GM18507 (cell line): Measurements from ENCODE around the gene ARHGAP24.

ENCODE experiments used
- DNase-seq: peaks from one replicate; pipeline ENCODE4 v3.0.0; 2011; ENCODE audit warnings: low read depth; ENCODE audit not compliant: insufficient read length; ENCODE audit errors: extremely low spot score
- FAIRE-seq: peaks from 2 replicates; lab custom pipeline; 2011; peaks lifted over from hg19 to GRCh38; lab: Jason Lieb, UNC

The ARHGAP24 gene

GRCh38 chr4:85717847-85718246 lies 242.9 kb downstream of the ARHGAP24 start:
- FAIRE-seq (no peak), DNase-seq (no peak)

GRCh38 chr4:85720735-85721134 lies 245.8 kb downstream of the ARHGAP24 start:
- FAIRE-seq, result no peak
- DNase-seq, result no peak

- FAIRE-seq (no peak), DNase-seq (no peak)
Observed at GRCh38 chr4:85722401-85722800, 247.5 kb downstream of the ARHGAP24 start.

GRCh38 chr4:85722807-85723206 lies 247.9 kb downstream of the ARHGAP24 start:
- FAIRE-seq, result no peak
- DNase-seq, result no peak

- no peak for FAIRE-seq
Observed at GRCh38 chr4:85724791-85725563, 250.0 kb downstream of the ARHGAP24 start.

GRCh38 chr4:85725721-85726170 lies 250.8 kb downstream of the ARHGAP24 start:
- FAIRE-seq, result peak; percentile 87
- no peak for DNase-seq

More at GRCh38 chr4:85724791-85725563, 250.0 kb downstream of the ARHGAP24 start:
- no peak for DNase-seq

- FAIRE-seq, result no peak
- no peak for DNase-seq
Observed at GRCh38 chr4:85726555-85726954, 251.6 kb downstream of the ARHGAP24 start.

- FAIRE-seq, result no peak
- DNase-seq, result no peak
Observed at GRCh38 chr4:85728464-85728863, 253.5 kb downstream of the ARHGAP24 start.

GRCh38 chr4:85732124-85732523 lies 257.2 kb downstream of the ARHGAP24 start:
- FAIRE-seq (no peak), DNase-seq (no peak)

GRCh38 chr4:85733798-85734197 lies 258.8 kb downstream of the ARHGAP24 start:
- FAIRE-seq (no peak), DNase-seq (no peak)

GRCh38 chr4:85734424-85734831 lies 259.5 kb downstream of the ARHGAP24 start:
- no peak for DNase-seq
- FAIRE-seq, result no peak

- FAIRE-seq (no peak), DNase-seq (no peak)
Observed at GRCh38 chr4:85736571-85736970, 261.6 kb downstream of the ARHGAP24 start.

GRCh38 chr4:85737254-85737653 lies 262.3 kb downstream of the ARHGAP24 start:
- FAIRE-seq (no peak), DNase-seq (no peak)

GRCh38 chr4:85738721-85739120 lies 263.8 kb downstream of the ARHGAP24 start:
- DNase-seq, result no peak
- no peak for FAIRE-seq

- no peak for DNase-seq
- no peak for FAIRE-seq
Observed at GRCh38 chr4:85740431-85740861, 265.5 kb downstream of the ARHGAP24 start.

- FAIRE-seq, result no peak
Observed at GRCh38 chr4:85741381-85741780, 266.4 kb downstream of the ARHGAP24 start.

GRCh38 chr4:85741921-85742591 lies 267.1 kb downstream of the ARHGAP24 start:
- DNase-seq, result no peak

More at GRCh38 chr4:85741381-85741780, 266.4 kb downstream of the ARHGAP24 start:
- DNase-seq, result no peak

GRCh38 chr4:85744950-85745349 lies 270.0 kb downstream of the ARHGAP24 start:
- DNase-seq (no peak), FAIRE-seq (no peak)

More at GRCh38 chr4:85741921-85742591, 267.1 kb downstream of the ARHGAP24 start:
- FAIRE-seq, result no peak

- no peak for FAIRE-seq
- DNase-seq, result no peak
Observed at GRCh38 chr4:85745939-85746338, 271.0 kb downstream of the ARHGAP24 start.

- DNase-seq (no peak), FAIRE-seq (peak; percentile 89)
Observed at GRCh38 chr4:85747882-85748491, 273.0 kb downstream of the ARHGAP24 start.
